Measurements from ENCODE around the gene HP1BP3. TPM values are rescaled to one million over a fixed set of nuclear protein-coding genes. Genes with fewer than 3 reads are reported as not detected.
A peak's percentile ranks its signal among the peaks of the same experiment; 100 is the strongest.

HP1BP3 gene
- polyA plus RNA-seq, 4 donors, result 239 to 389 (median 318) TPM

- DNase-seq (ENCODE audit: low read depth in 4 of 4, low spot score in 2 of 4), result no peak
Measured at GRCh38 chr1:20771780-20772179, 15.3 kb downstream of the HP1BP3 start.

DNA sequence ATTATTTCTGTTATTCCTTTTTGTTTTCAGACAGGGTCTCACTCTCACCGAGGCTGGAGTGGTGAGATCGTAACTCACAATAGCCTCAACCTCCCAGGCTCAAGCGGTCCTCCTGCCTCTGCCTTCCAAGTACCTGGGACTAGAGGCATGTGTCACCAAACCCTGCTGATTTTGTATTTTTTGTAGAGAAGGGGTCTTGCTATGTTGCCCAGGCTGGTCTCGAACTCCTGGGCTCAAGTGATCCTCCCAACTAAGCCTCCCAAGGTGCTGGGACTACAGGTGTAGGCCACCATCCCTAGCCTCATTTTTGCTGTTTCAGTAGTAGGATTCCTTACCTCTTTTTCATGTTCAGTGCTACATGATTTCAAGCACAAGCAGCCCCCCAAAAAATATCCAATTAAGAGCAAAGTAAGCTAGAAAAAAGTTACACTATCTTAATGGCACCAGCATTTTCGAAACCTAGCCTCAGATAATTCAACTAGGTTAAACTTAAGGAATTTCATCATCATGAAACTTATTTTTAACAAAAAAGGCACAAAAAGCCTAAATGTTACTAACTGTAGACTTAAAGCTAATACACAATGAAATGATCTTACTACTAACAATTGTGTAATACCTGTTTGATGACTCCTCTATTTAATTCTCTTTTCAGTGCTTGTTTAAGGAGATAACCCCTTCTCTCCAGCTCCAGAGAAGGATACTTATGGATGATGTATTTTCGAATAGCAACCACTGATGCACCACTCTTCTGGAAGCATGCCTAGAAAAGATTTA is 16.6 kb downstream of the HP1BP3 start:
- DNase-seq (ENCODE audit: low read depth in 4 of 4, low spot score in 2 of 4), result no peak

DNA sequence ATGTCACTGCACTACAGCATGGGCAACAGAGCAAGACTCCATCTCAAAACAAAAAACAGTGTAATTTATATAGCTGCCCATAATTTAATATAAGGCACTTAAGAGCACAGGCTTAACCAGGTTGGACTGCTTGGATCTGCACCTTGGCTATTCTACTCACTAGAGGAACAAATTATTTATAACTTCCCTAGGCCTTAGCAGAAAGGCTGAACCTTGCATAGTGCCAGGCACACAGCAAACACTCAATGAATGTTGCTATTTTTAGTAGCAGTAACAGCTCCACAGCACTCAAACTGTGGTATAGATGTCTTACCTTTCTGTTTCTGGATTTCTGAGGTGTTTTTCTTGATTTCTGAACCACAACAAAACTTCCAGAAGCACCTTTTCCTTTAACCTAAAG is 19.8 kb downstream of the HP1BP3 start:
- DNase-seq (ENCODE audit: low read depth in 4 of 4, low spot score in 2 of 4), result no peak

DNA sequence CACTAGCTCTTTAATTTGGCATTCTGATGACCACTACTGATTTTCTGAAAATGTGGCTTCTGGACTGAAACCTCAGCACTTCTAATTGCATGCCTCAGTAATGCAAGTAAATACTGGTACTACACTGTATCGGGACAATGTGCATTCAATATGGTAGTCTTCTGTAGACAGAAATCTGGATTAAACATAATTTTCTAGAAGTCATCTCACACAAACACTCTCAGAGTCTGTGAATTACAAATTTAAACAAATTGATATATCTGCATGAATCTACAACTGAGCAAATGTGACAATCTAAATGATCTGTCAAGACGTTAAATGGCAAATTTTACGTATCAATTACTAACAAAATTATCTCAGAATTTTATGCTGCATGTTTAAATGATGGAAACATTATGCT is 23.7 kb downstream of the HP1BP3 start:
- no peak for DNase-seq (ENCODE audit: low read depth in 4 of 4, low spot score in 2 of 4)

DNA sequence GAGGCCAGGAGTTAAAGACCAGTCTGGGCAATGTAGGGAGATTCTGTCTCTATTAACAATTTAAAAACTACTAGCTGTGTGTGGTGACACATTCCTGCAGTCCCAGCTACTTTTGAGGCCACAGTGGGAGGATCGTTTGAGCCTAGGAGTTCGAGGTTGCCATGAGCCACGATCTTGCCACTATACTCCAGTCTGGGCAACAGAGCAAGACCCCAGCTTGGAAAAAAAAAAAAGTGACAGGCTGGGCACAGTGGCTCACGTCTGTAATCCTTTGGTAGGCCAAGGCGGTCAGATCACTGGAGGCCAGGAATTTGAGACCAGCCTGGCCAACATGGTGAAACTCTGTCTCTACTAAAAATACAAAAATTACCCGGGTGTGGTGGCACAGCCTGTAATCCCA is 26.8 kb downstream of the HP1BP3 start:
- no peak for DNase-seq (ENCODE audit: low read depth in 4 of 4, low spot score in 2 of 4)

GRCh38 chr1:20753589-20753988 is 33.5 kb downstream of the HP1BP3 start:
- DNase-seq (ENCODE audit: low read depth in 4 of 4, low spot score in 2 of 4), result no peak

DNA sequence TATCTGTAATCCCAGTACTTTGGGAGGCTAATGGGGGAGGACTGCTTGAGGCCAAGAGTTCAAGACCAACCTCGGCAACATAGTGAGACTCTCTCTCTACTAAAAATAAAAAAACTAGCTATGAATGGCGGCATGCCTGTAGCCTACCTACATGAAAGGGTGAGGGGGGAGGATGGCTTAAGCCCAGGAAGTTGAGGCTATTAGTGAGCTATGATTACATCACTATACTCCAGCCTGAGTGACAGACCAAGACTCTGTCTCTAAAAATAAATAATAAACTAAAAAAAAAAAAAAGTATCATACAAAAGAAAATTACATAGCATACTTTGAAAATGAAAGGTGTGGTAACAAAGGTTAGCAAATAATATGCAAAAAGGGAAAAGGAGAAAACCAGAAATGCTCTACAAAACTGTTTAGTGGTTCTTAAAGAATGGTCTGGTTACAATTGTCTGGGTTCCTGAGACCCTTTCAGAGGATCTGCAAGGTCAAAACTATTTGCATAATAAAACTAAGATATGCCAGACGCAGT is 35.6 kb downstream of the HP1BP3 start:
- DNase-seq (ENCODE audit: low read depth in 4 of 4, low spot score in 2 of 4), result no peak

DNA sequence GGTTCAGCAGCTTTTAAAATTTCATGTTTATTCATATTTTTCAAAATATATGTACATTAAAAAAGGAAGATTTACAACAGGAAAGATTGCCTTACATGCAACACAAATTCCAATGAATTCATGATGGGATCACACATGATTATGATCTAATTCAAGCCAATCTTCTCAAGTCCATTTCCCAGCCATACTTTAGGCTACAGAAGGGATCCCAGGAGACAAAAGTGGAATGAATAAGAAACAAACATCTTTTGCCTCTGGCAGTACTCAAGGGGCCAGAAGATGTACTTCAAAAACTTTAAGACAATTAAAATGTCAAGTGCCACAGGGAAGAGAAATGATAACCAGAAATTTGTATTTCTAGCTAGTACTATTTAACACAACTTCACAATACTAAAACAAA is 44.4 kb downstream of the HP1BP3 start:
- no peak for DNase-seq (ENCODE audit: low read depth in 4 of 4, low spot score in 2 of 4)

- DNase-seq (ENCODE audit: low read depth in 4 of 4, low spot score in 2 of 4), result no peak
Measured at GRCh38 chr1:20740781-20741180, 46.3 kb downstream of the HP1BP3 start.

- no peak for DNase-seq (ENCODE audit: low read depth in 4 of 4, low spot score in 2 of 4)
Measured at GRCh38 chr1:20739225-20739624, 47.9 kb downstream of the HP1BP3 start.

DNA sequence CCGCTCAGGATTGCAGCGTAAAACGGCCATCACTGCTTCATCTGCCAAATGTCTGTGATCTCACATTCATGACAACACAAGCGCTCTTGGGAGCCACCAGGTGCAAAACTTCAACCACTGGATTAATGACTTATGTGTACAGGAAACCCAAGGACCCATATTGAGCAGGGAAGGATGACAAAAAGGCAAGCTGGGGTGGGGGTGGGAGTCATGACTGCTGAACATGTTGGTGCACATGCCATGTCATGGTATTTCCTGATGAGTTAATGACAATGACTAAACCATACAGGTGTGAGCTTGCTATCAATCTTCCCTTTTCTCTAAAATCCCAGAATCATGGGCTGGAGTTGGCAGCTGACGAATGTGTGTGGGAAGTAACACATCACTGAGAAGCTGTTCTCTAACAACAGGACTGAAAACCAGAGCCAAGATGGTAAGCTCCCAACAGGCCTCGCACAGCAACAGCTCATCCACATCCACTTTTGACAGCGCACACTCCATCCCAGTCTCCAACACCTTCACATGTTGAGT is 51.5 kb downstream of the HP1BP3 start:
- no peak for DNase-seq (ENCODE audit: low read depth in 4 of 4, low spot score in 2 of 4)

DNA sequence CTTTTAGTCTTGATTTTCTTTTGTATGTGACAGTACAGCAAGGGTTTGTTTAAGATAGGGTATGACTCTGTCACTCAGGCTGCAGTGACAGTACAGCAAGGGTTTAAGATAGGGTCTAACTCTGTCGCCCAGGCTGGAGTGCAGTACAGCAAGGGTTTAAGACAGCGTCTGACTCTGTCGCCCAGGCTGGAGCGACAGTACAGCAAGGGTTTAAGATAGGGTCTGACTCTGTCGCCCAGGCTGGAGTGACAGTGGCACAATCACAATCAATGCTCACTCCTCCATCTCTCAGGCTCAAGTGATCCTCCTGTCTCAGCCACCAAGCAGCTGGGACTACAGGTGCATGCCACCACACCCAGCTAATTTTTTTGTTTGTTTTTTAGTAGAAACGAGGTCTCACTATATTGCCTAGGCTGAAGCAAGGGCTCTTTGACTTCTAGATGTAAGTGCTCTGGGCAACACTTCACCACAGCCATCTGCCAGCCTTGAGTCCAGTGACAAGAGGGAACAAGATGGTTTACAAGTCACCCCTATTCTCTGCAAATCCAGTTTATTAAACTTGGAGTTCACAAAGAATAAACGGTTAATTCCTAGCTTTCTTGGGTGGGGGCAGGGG is 53.6 kb downstream of the HP1BP3 start:
- no peak for DNase-seq (ENCODE audit: low read depth in 4 of 4, low spot score in 2 of 4)

DNA sequence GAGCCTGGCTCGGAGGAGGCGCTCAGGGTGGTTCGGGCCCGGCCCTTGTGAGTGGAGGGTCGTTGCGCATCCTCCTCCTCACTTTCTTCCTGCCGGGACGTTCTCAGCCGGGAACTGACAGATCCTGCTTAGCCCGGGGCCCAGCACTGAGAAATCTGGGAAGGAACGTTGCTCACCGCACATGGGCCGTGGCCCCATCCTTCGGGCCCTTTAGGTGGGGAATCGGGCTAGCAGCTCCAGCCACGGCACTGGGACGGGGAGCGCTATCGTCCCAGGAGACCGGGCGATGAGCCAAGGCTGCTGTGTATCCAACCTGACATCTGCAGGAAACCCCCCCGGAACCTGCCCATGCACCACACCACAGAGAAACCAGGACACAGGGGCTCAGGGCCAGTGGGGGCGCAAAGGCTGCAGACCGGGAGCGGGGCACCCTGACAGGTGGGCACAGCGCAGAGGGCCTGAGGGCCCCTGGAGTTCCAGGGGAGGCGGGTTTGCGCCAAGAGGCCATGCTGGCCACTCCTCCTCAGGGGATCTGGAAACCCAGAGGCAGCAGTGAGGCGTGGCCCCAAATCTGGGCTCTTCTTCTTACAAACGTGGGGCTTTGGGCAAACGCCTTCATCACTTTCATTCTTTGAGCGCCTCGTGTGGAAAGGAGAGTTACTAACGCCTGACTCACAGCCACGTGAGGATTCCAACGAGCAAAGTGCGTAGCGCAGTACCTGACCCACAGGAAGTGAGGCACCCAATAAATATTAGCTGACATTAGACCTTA is 54.3 kb downstream of the HP1BP3 start, which contains the start of gene SH2D5:
SH2D5 (minus strand) TSS at position 116 of the 772 bp plus-strand sequence. CDS start 4,659 bp downstream, outside the sequence.
- DNase-seq (ENCODE audit: low read depth in 4 of 4, low spot score in 2 of 4), result peak in 1 of 4 donors; percentile 69

DNA sequence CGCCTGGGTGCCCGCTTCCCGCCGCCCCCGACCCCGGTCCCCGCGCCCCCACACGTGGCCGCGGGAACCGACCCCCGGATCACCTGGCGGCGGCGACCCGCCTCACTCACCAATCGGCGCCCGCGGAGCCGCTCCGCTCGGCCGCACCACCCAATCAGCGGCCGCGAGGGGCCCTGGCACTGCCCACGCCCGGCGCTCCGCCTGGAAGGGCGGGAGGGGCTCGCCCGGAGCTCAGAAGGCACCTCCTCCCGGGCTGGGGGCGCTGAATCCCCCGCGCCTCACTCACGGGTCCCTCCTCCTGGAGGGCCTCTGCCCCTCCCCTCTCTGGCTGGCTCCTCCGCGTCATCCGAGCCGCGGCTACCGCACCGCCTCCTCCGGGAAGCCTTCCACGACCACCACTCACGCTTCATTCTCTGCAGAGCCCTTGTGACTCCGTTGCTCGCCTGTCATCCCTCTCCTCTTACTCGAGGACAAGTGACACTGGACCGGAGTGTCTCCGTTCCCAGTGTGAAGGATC is 55.0 kb downstream of the HP1BP3 start:
- peak in 1 of 4 donors; percentile 63 for DNase-seq (ENCODE audit: low read depth in 4 of 4, low spot score in 2 of 4)

- DNase-seq (ENCODE audit: low read depth in 4 of 4, low spot score in 2 of 4), result no peak
Measured at GRCh38 chr1:20731057-20731991, 55.8 kb downstream of the HP1BP3 start.

DNA sequence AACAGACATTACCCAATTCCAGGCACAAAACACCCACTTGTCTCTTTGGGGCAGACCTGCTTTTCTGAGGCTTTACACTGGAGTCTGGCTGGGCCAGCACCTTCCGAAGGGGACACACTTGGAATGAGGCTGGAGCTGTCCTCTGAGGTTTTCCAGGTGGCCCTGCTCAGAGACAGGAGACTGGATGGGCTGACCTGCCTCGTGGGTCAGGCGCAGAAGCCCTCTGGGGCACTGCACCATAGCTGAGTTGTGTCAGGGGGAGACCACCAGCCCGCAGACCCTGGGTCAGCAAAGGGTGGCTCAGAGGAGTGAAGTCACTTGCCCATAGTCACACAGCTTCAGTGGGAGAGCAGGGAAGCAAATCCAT is 56.4 kb downstream of the HP1BP3 start:
- no peak for DNase-seq (ENCODE audit: low read depth in 4 of 4, low spot score in 2 of 4)

DNA sequence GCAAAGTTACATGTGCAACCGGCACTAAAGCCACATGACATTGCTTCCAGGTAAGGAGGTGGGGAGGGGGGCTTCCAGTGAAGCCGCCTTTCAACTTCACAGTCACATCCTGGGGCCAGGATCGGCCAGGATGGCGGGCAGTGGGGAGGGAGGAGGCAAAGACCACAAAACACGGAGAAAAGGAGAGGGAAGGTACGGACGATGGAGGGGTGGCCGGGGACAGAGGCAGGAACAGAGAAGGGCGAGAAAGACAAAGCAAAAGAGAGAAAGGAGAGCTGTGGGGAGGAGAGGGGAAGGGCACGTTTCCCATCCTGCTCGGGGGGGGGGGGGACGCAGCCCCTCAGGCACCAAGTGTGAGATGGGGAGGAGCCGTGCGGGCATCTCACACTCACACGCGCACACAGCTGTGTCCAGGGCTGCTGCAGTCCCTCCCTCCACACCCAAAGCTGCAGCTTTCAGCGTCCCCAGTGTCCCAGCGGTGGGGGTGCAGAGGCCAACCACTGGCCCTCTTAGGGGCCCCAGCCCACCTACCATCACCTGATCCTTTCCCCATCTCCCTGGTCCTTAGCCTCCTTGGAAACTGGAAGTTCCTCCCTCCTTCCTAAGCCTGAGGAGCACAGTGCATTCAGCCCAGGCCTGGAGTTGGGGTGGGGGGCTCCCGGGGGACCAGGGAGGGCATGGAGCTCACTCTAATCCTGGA is 57.0 kb downstream of the HP1BP3 start:
- DNase-seq (ENCODE audit: low read depth in 4 of 4, low spot score in 2 of 4), result no peak

DNA sequence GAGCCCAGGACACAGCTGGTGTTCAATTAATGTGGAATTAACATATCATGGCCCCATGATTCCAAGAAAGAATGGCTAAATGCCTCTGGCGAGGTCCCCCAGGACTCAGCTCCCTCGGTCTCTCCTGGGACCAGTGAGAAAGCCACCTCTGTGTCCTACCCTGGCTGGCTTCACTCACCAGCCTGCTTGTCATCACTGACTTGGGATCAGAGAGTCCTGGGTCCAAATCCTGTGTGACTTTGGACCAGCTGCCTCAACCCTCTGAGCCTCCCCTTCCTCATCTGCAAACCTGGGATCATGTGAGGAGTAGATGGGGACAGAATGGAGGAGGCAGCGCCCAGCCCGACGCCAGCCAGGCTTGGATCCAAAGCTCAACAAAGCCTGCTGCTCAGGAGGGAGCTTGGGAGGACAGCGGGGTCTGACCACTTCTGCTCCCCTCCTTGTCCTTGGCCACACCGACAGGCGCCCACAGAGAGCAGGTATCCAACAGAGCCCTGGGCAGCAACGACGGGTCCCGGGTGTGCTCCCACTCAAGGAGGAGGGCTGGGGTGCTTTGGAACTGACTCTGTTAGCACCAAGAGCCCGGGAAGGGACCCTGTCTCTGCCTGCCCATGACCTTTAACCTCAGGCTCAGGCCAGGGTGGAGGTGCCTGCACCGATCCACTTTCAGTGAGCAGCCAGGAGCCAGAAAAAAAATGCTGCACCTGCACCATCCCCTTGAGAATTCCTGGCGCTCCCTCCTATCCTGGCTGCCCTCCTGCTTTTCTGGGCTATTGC is 57.8 kb downstream of the HP1BP3 start:
- DNase-seq (ENCODE audit: low read depth in 4 of 4, low spot score in 2 of 4), result no peak
